Neural cell (in vitro differentiated cells): ENCODE measurements around the gene MAG.

Source experiments
- EP300 ChIP-seq: fragments of 450-650 bp; conservative IDR thresholded peaks from 2 replicates; pipeline ENCODE4 v1.6.1; 2014; ENCODE audit warnings: antibody characterized with exemption, mild to moderate bottlenecking, moderate library complexity; ENCODE audit not compliant: poor library complexity, severe bottlenecking
- EZH2 ChIP-seq: fragments of 200-600, 300-800 bp; shearing (Covaris generic), sonication (generic); IDR thresholded peaks from 2 replicates; pipeline ENCODE4 v1.6.1; 2014; ENCODE audit warnings: antibody characterized with exemption, low read length, borderline replicate concordance, mild to moderate bottlenecking; ENCODE audit not compliant: insufficient read depth, poor library complexity, severe bottlenecking
- MXI1 ChIP-seq: fragments of 450-650 bp; conservative IDR thresholded peaks from 2 replicates; pipeline ENCODE4 v1.6.1; 2014; ENCODE audit warnings: antibody characterized with exemption, mild to moderate bottlenecking; ENCODE audit not compliant: poor library complexity, severe bottlenecking
- POLR2AphosphoS5 ChIP-seq: IDR thresholded peaks from 2 replicates; pipeline ENCODE4 v1.6.1; 2012
- RAD21 ChIP-seq: fragments of 450-650 bp; conservative IDR thresholded peaks from 2 replicates; pipeline ENCODE4 v1.6.1; 2014; ENCODE audit warnings: antibody characterized with exemption, mild to moderate bottlenecking, moderate library complexity
- SMC3 ChIP-seq: fragments of 450-650 bp; conservative IDR thresholded peaks from 2 replicates; pipeline ENCODE4 v1.6.1; 2014; ENCODE audit warnings: antibody characterized with exemption, mild to moderate bottlenecking, moderate library complexity; ENCODE audit not compliant: poor library complexity
- TAF1 ChIP-seq: IDR thresholded peaks from 2 replicates; pipeline ENCODE4 v1.6.1; 2012; ENCODE audit warnings: low read depth
- TF ChIP-seq, protein P1 (sequence below): fragments of 450-650 bp; IDR thresholded peaks from 2 replicates; pipeline ENCODE4 v1.5.1; 2014; ENCODE audit warnings: antibody characterized with exemption, mild to moderate bottlenecking, moderate library complexity; ENCODE audit not compliant: poor library complexity, severe bottlenecking

DNA sequence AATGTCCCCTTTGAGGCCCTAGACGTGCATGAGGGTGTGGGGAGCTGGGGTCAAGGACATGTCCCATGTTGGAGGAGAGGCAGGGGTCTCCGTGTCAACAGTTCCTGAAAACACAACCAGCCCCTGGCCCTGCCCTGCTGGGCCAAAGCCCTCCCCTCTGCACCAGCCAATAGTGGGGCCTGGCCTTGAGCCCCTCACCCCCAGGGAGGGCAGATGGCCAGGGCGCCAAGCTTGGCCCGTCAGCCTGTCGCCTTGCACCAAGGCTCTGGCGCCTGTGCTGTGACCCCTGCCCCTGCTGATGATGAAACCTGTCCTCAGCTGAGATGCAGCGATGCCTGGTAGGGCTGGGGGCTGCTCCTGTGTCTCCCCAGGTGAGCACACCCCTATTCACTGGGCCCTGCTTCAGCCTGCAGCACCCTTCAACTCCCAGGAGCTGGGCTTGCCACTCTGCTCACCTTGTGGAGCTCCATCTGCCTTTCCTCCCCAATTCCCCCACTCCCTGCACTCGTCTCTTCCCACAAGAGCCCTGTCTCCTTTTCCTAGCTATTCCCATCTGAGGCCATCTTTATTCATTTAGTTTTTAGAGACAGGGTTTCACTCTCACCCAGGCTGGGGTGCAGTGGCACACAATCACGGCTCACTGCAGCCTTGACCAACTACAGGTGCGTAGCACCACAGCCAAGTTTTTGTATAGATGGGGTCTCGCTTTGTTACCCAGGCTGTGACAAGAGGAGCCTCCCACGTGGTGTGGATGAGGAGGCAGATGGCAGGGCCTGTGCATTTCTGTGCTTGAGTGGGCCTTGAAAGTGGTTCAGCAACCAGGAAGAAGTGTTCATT is 11.8 kb upstream of the MAG start:
- TF ChIP-seq, protein P1, sequence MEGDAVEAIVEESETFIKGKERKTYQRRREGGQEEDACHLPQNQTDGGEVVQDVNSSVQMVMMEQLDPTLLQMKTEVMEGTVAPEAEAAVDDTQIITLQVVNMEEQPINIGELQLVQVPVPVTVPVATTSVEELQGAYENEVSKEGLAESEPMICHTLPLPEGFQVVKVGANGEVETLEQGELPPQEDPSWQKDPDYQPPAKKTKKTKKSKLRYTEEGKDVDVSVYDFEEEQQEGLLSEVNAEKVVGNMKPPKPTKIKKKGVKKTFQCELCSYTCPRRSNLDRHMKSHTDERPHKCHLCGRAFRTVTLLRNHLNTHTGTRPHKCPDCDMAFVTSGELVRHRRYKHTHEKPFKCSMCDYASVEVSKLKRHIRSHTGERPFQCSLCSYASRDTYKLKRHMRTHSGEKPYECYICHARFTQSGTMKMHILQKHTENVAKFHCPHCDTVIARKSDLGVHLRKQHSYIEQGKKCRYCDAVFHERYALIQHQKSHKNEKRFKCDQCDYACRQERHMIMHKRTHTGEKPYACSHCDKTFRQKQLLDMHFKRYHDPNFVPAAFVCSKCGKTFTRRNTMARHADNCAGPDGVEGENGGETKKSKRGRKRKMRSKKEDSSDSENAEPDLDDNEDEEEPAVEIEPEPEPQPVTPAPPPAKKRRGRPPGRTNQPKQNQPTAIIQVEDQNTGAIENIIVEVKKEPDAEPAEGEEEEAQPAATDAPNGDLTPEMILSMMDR, result no peak
- TF ChIP-seq EP300 (no peak), SMC3 (no peak), MXI1 (no peak), RAD21 (no peak), TAF1 (no peak), POLR2AphosphoS5 (no peak), EZH2 (no peak)
